Progenitor cell of endocrine pancreas (in vitro differentiated cells): ENCODE results near the gene MRPL40. TPM values are rescaled to one million over a fixed set of nuclear protein-coding genes. Genes with fewer than 3 reads are reported as not detected.

ENCODE experiments used
- DNase-seq: peaks from one replicate; pipeline ENCODE4 v3.0.0; 2021; ENCODE audit warnings: low spot score; ENCODE audit not compliant: unreplicated experiment
- H3K27ac Mint-ChIP-seq: 2 replicates; pipeline ENCODE4 v1.8.0; 2021; ENCODE audit warnings: mild to moderate bottlenecking, moderate library complexity, mixed read lengths
- H3K27me3 Mint-ChIP-seq: 2 replicates; pipeline ENCODE4 v1.8.0; 2021; ENCODE audit warnings: mixed read lengths
- H3K36me3 Mint-ChIP-seq: 2 replicates; pipeline ENCODE4 v1.8.0; 2022; ENCODE audit warnings: mixed read lengths; ENCODE audit not compliant: insufficient read depth
- H3K4me1 Mint-ChIP-seq: 2 replicates; pipeline ENCODE4 v1.8.0; 2021; ENCODE audit warnings: low read depth, mixed read lengths
- H3K4me3 Mint-ChIP-seq: 2 replicates; pipeline ENCODE4 v1.8.0; 2021; ENCODE audit warnings: low read depth, mild to moderate bottlenecking, moderate library complexity, mixed read lengths
- H3K9me3 Mint-ChIP-seq: 2 replicates; pipeline ENCODE4 v1.8.0; 2021; ENCODE audit warnings: low read depth, mixed read lengths
- CTCF ChIP-seq: fragments of 200-600 bp; sonication (generic); IDR thresholded peaks from one replicate; pipeline ENCODE4 v1.5.0; 2021; ENCODE audit warnings: antibody characterized with exemption, mild to moderate bottlenecking; ENCODE audit not compliant: unreplicated experiment
- total RNA-seq: library from RNA; stranded (reverse); gene quantifications from 2 replicates; pipeline ENCODE4 v1.2.1, GENCODE V29; 2021

MRPL40 gene
- total RNA-seq, 1 donor from 2014 or later, result 23.6 TPM

GRCh38 chr22:19412478-19412877, 19.9 kb upstream of the MRPL40 start:
- Mint-ChIP-seq H3K27ac (no peak overlapping the region), H3K36me3 (peaks cover 8% of the 10 kb centered on the region), H3K9me3 (no peaks in the 10 kb centered on the region), H3K4me3 (no peak overlapping the region), H3K4me1 (no peaks in the 10 kb centered on the region), H3K27me3 (no peaks in the 10 kb centered on the region)
- no peak for TF ChIP-seq CTCF
- no peak for DNase-seq

DNA sequence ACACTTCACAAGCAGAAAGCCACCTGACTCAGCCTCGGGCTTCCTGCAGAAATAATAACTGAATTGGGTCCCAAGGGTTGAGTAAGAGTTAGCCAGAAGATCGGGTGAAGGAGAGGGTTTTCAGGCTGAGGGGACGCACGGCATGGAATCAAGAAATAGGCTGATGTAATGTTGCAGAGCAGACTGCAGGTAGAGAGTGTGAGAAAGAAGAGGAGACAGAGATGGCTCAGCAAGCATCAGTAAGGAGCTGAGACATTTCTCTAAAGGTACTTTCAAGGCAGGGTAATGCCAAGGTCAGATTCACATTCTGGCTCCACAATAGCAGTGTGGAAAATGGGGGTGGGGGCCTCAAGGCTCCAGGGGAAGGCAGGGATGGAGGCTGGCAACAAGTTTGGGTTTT, 19.4 kb upstream of the MRPL40 start:
- Mint-ChIP-seq H3K9me3 (peaks cover 3% of the 10 kb centered on the region), H3K4me1 (no peaks in the 10 kb centered on the region), H3K4me3 (no peak overlapping the region), H3K27me3 (no peaks in the 10 kb centered on the region), H3K27ac (no peak overlapping the region), H3K36me3 (peaks cover 8% of the 10 kb centered on the region)
- no peak for DNase-seq
- TF ChIP-seq CTCF, result no peak

DNA sequence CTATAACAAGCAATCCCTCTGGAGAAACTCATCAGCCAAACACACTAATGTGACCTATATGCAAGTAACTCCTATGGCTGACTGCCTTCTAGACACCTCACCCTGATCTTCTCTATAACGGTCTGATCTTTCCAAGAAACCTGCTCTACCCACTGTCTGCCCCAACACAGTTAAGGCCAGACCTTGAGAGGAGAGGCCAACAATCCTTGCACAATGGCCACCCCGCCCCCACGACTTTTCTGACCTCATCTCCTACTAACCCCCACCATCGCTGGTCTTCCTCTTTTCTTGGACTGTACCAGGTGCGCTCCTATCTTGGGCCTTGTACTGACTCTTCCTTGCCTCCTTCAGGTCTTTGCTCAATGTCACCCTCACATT, 13.3 kb upstream of the MRPL40 start:
- no peak overlapping the region for H3K4me3 Mint-ChIP-seq
- no peak for TF ChIP-seq CTCF
- H3K27ac Mint-ChIP-seq, result no peak overlapping the region

GRCh38 chr22:19419464-19420178, 12.7 kb upstream of the MRPL40 start:
- TF ChIP-seq CTCF, result no peak
- DNase-seq, result no peak
- Mint-ChIP-seq H3K4me3 (no peak overlapping the region), H3K4me1 (peaks cover 2% of the 10 kb centered on the region), H3K36me3 (peaks cover 8% of the 10 kb centered on the region), H3K27ac (no peak overlapping the region), H3K27me3 (no peaks in the 10 kb centered on the region), H3K9me3 (peaks cover 3% of the 10 kb centered on the region)

More for the DNA sequence above, 13.3 kb upstream of the MRPL40 start:
- Mint-ChIP-seq H3K4me1 (peaks cover 2% of the 10 kb centered on the region), H3K36me3 (peaks cover 8% of the 10 kb centered on the region), H3K27me3 (no peaks in the 10 kb centered on the region), H3K9me3 (peaks cover 3% of the 10 kb centered on the region)
- DNase-seq, result no peak

DNA sequence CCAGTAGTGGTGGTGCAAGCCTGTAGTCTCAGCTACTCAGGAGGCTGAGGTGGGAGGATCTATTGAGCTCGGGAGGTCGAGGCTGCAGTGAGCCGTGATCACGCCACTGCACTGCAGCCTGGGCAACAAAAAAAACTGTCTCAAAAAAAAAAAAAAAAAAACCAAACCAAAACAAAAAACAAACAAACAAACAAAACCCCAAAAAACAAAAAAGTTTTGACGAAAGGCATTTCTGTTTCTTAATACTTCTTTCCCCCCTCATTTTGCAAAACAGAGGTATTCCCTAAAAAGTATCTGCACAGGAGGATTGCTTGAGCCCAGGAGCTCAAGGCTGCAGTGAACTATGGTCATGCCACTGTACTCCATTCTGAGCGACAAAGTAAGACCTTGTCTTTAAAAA, 12.0 kb upstream of the MRPL40 start:
- peaks cover 2% of the 10 kb centered on the region for H3K4me1 Mint-ChIP-seq
- H3K27me3 Mint-ChIP-seq, result no peaks in the 10 kb centered on the region
- H3K27ac Mint-ChIP-seq, result no peak overlapping the region
- no peak overlapping the region for H3K4me3 Mint-ChIP-seq
- peaks cover 3% of the 10 kb centered on the region for H3K9me3 Mint-ChIP-seq
- no peak for TF ChIP-seq CTCF
- no peak for DNase-seq
- peaks cover 8% of the 10 kb centered on the region for H3K36me3 Mint-ChIP-seq
